ENCODE results near the gene MAP4K4. TPM values are rescaled to one million over a fixed set of nuclear protein-coding genes. Genes with fewer than 3 reads are reported as not detected.

Gene MAP4K4
- total RNA-seq, 1 experiment from 2014 or later, result 132 TPM

DNA sequence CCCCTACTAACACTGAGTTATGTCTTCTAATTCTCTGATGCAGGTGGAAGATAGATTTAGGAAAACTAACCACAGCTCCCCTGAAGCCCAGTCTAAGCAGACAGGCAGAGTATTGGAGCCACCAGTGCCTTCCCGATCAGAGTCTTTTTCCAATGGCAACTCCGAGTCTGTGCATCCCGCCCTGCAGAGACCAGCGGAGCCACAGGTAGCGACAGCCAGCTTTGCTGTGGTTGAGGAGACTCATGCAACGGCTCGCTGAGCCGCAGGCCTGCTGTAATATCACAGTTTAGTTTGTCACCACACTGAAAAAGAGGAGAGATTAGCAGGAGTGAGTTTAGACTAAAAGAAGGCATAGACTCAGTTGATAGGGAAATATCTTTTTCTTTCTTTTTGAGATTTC lies 163.3 kb downstream of the MAP4K4 start:
- Histone ChIP-seq H2BK20ac (ENCODE audit: low read depth, low read length, poor library complexity, severe bottlenecking) (no peak overlapping the region), H4K20me1 (ENCODE audit: control insufficient read depth, insufficient read depth, insufficient read length) (no peaks in the 10 kb centered on the region), H4K8ac (replicated peaks; ENCODE audit: insufficient read length, low read depth, low read length) (no peak overlapping the region), H3K4me2 (ENCODE audit: insufficient read depth, insufficient read length, low read length) (no peak overlapping the region), H3K27ac (ENCODE audit: insufficient read length, low read depth, low read length) (no peak overlapping the region), H4K5ac (ENCODE audit: insufficient read length, low read depth, low read length) (no peak overlapping the region), H3K23me2 (ENCODE audit: insufficient read length, low read depth, low read length, poor library complexity, severe bottlenecking) (no peaks in the 10 kb centered on the region), H3K23ac (ENCODE audit: insufficient read length, low read depth, low read length) (no peak overlapping the region), H3K9ac (ENCODE audit: extremely low read depth, insufficient read length, low read length) (no peak overlapping the region), H3K14ac (ENCODE audit: insufficient read depth, low read length) (no peak overlapping the region), H3K4me1 (ENCODE audit: insufficient read depth, low read length) (no peaks in the 10 kb centered on the region), H3K4ac (ENCODE audit: low read depth, low read length) (no peak overlapping the region), H3T11ph (ENCODE audit: low read length) (no peak overlapping the region), H3K9me3 (ENCODE audit: control insufficient read depth, low read depth, low read length) (no peaks in the 10 kb centered on the region), H2AK5ac (ENCODE audit: insufficient read length, low read length) (no peak overlapping the region), H3K18ac (ENCODE audit: insufficient read length, low read depth, low read length) (no peak overlapping the region), H3K79me1 (ENCODE audit: insufficient read depth, low read depth, low read length, poor library complexity, severe bottlenecking) (no peaks in the 10 kb centered on the region), H2BK120ac (ENCODE audit: low read depth, low read length, poor library complexity, severe bottlenecking) (no peak overlapping the region), H2AFZ (ENCODE audit: low read length) (no peak overlapping the region), H2BK5ac (ENCODE audit: insufficient read length, low read length) (no peak overlapping the region), H3K27me3 (ENCODE audit: insufficient read depth, low read length) (no peaks in the 10 kb centered on the region), H3K56ac (ENCODE audit: insufficient read length, low read depth, low read length) (no peak overlapping the region), H2BK15ac (ENCODE audit: low read depth, low read length) (no peak overlapping the region), H3K79me2 (ENCODE audit: insufficient read depth, low read length) (no peaks in the 10 kb centered on the region), H2BK12ac (ENCODE audit: insufficient read length, low read depth, low read length) (no peak overlapping the region), H4K91ac (ENCODE audit: insufficient read length, low read depth, low read length) (no peak overlapping the region)
- H3K27ac Mint-ChIP-seq, result peak overlapping the region in 2 of 3 experiments; percentile 43 to 81; a peak in 2 of 7 replicates
- no peak overlapping the region for H3K4me3 Mint-ChIP-seq
- TF ChIP-seq, protein P1, sequence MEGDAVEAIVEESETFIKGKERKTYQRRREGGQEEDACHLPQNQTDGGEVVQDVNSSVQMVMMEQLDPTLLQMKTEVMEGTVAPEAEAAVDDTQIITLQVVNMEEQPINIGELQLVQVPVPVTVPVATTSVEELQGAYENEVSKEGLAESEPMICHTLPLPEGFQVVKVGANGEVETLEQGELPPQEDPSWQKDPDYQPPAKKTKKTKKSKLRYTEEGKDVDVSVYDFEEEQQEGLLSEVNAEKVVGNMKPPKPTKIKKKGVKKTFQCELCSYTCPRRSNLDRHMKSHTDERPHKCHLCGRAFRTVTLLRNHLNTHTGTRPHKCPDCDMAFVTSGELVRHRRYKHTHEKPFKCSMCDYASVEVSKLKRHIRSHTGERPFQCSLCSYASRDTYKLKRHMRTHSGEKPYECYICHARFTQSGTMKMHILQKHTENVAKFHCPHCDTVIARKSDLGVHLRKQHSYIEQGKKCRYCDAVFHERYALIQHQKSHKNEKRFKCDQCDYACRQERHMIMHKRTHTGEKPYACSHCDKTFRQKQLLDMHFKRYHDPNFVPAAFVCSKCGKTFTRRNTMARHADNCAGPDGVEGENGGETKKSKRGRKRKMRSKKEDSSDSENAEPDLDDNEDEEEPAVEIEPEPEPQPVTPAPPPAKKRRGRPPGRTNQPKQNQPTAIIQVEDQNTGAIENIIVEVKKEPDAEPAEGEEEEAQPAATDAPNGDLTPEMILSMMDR (conservative IDR thresholded peaks at IDR 0.05), result no peak
- no peaks in the 10 kb centered on the region for H3K9me3 Mint-ChIP-seq
- peaks cover 23 to 58% (median 58%) of the 10 kb centered on the region in 3 experiments; a peak in 6 of 7 replicates for H3K36me3 Mint-ChIP-seq (ENCODE audit: insufficient read depth in 1 of 3, low read depth in 3 of 3)
- H3K27me3 Mint-ChIP-seq (ENCODE audit: low read depth), result no peaks in the 10 kb centered on the region
- H3K4me1 Mint-ChIP-seq, result peaks cover 2% of the 10 kb centered on the region in 2 experiments; a peak in 1 of 4 replicates
- WGBS (ENCODE audit: extremely low coverage, insufficient read length, low lambda C conversion rate), result no CpG with 5 or more reads among the region's 8 CpGs
- no peak for DNase-seq

All from H9 (cell line).